HepG2 (cell line): ENCODE measurements around the gene NT5C3B. TPM values are rescaled to one million over a fixed set of nuclear protein-coding genes. Genes with fewer than 3 reads are reported as not detected.

Source experiments
- ARNT2 ChIP-seq: sonication (generic); formaldehyde crosslinking; IDR thresholded peaks from 2 replicates; pipeline ENCODE4 v1.8.0; 2022; ENCODE audit warnings: mild to moderate bottlenecking, low read depth, missing genetic modification reagents, moderate library complexity
- DRAP1 ChIP-seq: IDR thresholded peaks from 2 replicates; pipeline ENCODE4 v1.6.1; 2016; ENCODE audit warnings: missing genetic modification reagents, missing compliant biosample characterization
- GABPA ChIP-seq, 2 experiments: IDR thresholded peaks; 2 replicates each; pipeline ENCODE4 v1.6.1; 2011 to 2016; ENCODE audit warnings: low read depth in 2 of 2, low read length in 1 of 2, missing biosample characterization in 1 of 2, missing genetic modification characterization in 1 of 2
- HMG20A ChIP-seq: IDR thresholded peaks from 2 replicates; pipeline ENCODE4 v1.6.1; 2016; ENCODE audit warnings: borderline replicate concordance
- IRF1 ChIP-seq: sonication (generic); formaldehyde crosslinking; IDR thresholded peaks from 2 replicates; pipeline ENCODE4 v1.4.0; 2020; ENCODE audit warnings: low read depth, mild to moderate bottlenecking, missing genetic modification reagents
- LRRFIP1 ChIP-seq: sonication (generic); formaldehyde crosslinking; conservative IDR thresholded peaks from 2 replicates; pipeline ENCODE4 v1.4.0; 2020; ENCODE audit warnings: missing genetic modification reagents
- TOE1 ChIP-seq: sonication (generic); formaldehyde crosslinking; IDR thresholded peaks from 2 replicates; pipeline ENCODE4 v1.4.0; 2020; ENCODE audit warnings: mild to moderate bottlenecking, missing genetic modification reagents
- ZBTB10 ChIP-seq: sonication (generic); formaldehyde crosslinking; IDR thresholded peaks from 2 replicates; pipeline ENCODE4 v1.4.0; 2020; ENCODE audit warnings: missing genetic modification reagents, borderline replicate concordance
- ZNF574 ChIP-seq: sonication (generic); formaldehyde crosslinking; IDR thresholded peaks from 2 replicates; pipeline ENCODE4 v1.4.0; 2020; ENCODE audit warnings: missing genetic modification reagents
- ZNF646 ChIP-seq: sonication (generic); formaldehyde crosslinking; IDR thresholded peaks from 2 replicates; pipeline ENCODE4 v1.9.0; 2021; ENCODE audit warnings: mild to moderate bottlenecking, missing genetic modification reagents
- polyA plus RNA-seq, 8 experiments: library from polyadenylated mRNA; depleted of rRNA in 3 of 8; stranded (reverse) in 7 of 8; unstranded in 1 of 8; fragments of >200 nt; fragmentation: Illumina TruSeq in 4 of 8; extraction: Trizol in 4 of 8; gene quantifications; 2 replicates each; pipeline versions ENCODE4 v1.2.1 to v1.2.3, GENCODE V29; 2011 to 2016; ENCODE audit warnings: low read depth in 4 of 8, missing spikeins in 1 of 8, mixed read lengths in 1 of 8; ENCODE audit not compliant: insufficient read depth in 1 of 8
- total RNA-seq, 5 experiments: library from RNA; depleted of rRNA; stranded (reverse); fragments of >200 nt; fragmentation: Illumina TruSeq; extraction: Trizol; gene quantifications; 2 replicates each; pipeline ENCODE4 v1.2.3, GENCODE V29; 2016; ENCODE audit warnings: low read depth in 1 of 5

NT5C3B gene
- total and polyA plus RNA-seq, 2 of the 13 experiments (the other 11 are each of a cell fraction or from before 2014, with no cell fraction given) = 104 to 126 TPM

GRCh38 chr17:41801374-41802271, 34.4 kb downstream of the NT5C3B start (continued):
- TF ChIP-seq LRRFIP1 (CRISPR knock-in tag) (no peak), ZNF574 (CRISPR knock-in tag) (peak; percentile 45; the same call in 1 of the 2 replicates), ZBTB10 (CRISPR knock-in tag) (no peak), GABPA (IDR thresholded peaks at IDR 0.05; ENCODE audit: low read depth, low read length) (no peak), GABPA (CRISPR knock-in tag; IDR thresholded peaks at IDR 0.05; ENCODE audit: low read depth) (no peak), IRF1 (CRISPR knock-in tag) (no peak), ARNT2 (CRISPR knock-in tag) (peak; percentile 73; the same call in 1 of the 2 replicates), DRAP1 (CRISPR knock-in tag) (0 out of 2 replicates have a peak, but pooled peaks have one; percentile 38), HMG20A (no peak), TOE1 (CRISPR knock-in tag) (no peak), ZNF646 (CRISPR knock-in tag) (no peak)
